Endothelial cell of umbilical vein (primary cell): ENCODE measurements around the gene NKAIN4. TPM values are rescaled to one million over a fixed set of nuclear protein-coding genes. Genes with fewer than 3 reads are reported as not detected.

Experiments
- BruUV-seq: library from RNA; stranded (reverse); fragments of 400-500 nt; replicated peaks from 2 replicates; lab custom pipeline; 2021; lab: Mats Ljungman, UMichigan
- CTCF ChIA-PET: fragments of 300-600, 350-600 bp; sonication (Branson Sonifier 250); formaldehyde crosslinking; loops from one replicate; lab custom pipeline; 2021; ENCODE audit warnings: antibody characterized with exemption, inconsistent platforms; lab: Charles Lee
- POLR2A ChIA-PET: fragments of 300-600, 350-600 bp; sonication (Branson Sonifier 250); formaldehyde crosslinking; loops from one replicate; lab custom pipeline; 2021; ENCODE audit warnings: antibody characterized with exemption, inconsistent platforms; lab: Charles Lee
- DNase-seq: peaks from one replicate; pipeline ENCODE4 v3.0.0-alpha.2; 2011; ENCODE audit warnings: low read depth, low spot score
- FAIRE-seq: peaks from 2 replicates; lab custom pipeline; 2011; peaks lifted over from hg19 to GRCh38; lab: Jason Lieb, UNC
- H2AFZ ChIP-seq: 2 replicates; pipeline ENCODE4 v1.6.0; 2012; ENCODE audit warnings: low read depth, low read length, control low read depth, inconsistent platforms
- H3K27ac ChIP-seq: 2 replicates; pipeline ENCODE4 v1.5.1; 2011; ENCODE audit warnings: low read depth, mild to moderate bottlenecking, control low read depth, low read length, moderate library complexity; ENCODE audit not compliant: insufficient read depth
- H3K27me3 ChIP-seq, 2 experiments: 2 replicates each; pipeline versions ENCODE4 v1.6.0 to v1.6.1; 2011; ENCODE audit warnings: low read length in 2 of 2, mixed read lengths in 1 of 2; ENCODE audit not compliant: control insufficient read depth in 2 of 2, insufficient read depth in 2 of 2
- H3K36me3 ChIP-seq, 2 experiments: 2 replicates in 1 of 2; 3 replicates in 1 of 2; pipeline ENCODE4 v1.5.1; 2011; ENCODE audit warnings: low read length in 2 of 2, mild to moderate bottlenecking in 1 of 2, moderate library complexity in 1 of 2; ENCODE audit not compliant: control insufficient read depth in 2 of 2, insufficient read depth in 2 of 2; ENCODE audit errors: extremely low read depth in 1 of 2
- H3K4me1 ChIP-seq: 3 replicates; pipeline ENCODE4 v1.5.1; 2011; ENCODE audit warnings: mild to moderate bottlenecking, low read length; ENCODE audit not compliant: control insufficient read depth, insufficient read depth; ENCODE audit errors: extremely low read depth
- H3K4me2 ChIP-seq: 2 replicates; pipeline ENCODE4 v1.6.1; 2011; ENCODE audit warnings: low read length, control low read depth, mixed read lengths; ENCODE audit not compliant: insufficient read depth
- H3K4me3 ChIP-seq, 3 experiments: fragments of 200-600 bp in 1 of 3; sonication (generic), shearing (Covaris generic) in 1 of 3; replicated peaks in 1 of 3; 2 replicates each; pipeline ENCODE4 v1.5.1; 2011 to 2016; ENCODE audit warnings: control low read depth in 3 of 3, low read length in 3 of 3, mild to moderate bottlenecking in 2 of 3, inconsistent platforms in 1 of 3, low read depth in 1 of 3, moderate library complexity in 1 of 3; ENCODE audit not compliant: insufficient read depth in 1 of 3
- H3K79me2 ChIP-seq: 2 replicates; pipeline ENCODE4 v1.6.0; 2012; ENCODE audit warnings: low read length, inconsistent platforms; ENCODE audit not compliant: control insufficient read depth, insufficient read depth
- H3K9ac ChIP-seq: replicated peaks from 2 replicates; pipeline ENCODE3; 2011; ENCODE audit warnings: low read length, control low read depth; ENCODE audit not compliant: insufficient read depth; ENCODE audit errors: extremely low read depth
- H3K9me1 ChIP-seq: replicated peaks from 3 replicates; pipeline ENCODE4 v1.6.0; 2011; ENCODE audit warnings: mild to moderate bottlenecking, low read length; ENCODE audit not compliant: control insufficient read depth, insufficient read depth; ENCODE audit errors: extremely low read depth
- H3K9me3 ChIP-seq: replicated peaks from 2 replicates; pipeline ENCODE4 v1.5.1; 2012; ENCODE audit warnings: low read length, inconsistent platforms; ENCODE audit not compliant: control insufficient read depth, insufficient read depth
- H4K20me1 ChIP-seq: replicated peaks from 2 replicates; pipeline ENCODE3; 2011; ENCODE audit warnings: mild to moderate bottlenecking, low read length; ENCODE audit not compliant: control insufficient read depth, insufficient read depth; ENCODE audit errors: extremely low read depth
- CTCF ChIP-seq, 2 donors: IDR thresholded peaks; 1 replicate in 1 of 2; 2 replicates in 1 of 2; pipeline ENCODE4 v1.5.1; 2011; ENCODE audit warnings: low read length in 2 of 2, mild to moderate bottlenecking in 2 of 2, moderate library complexity in 2 of 2, control low read depth in 1 of 2, inconsistent platforms in 1 of 2, low read depth in 1 of 2; ENCODE audit not compliant: insufficient read depth in 1 of 2; ENCODE audit errors: extremely low read depth in 1 of 2
- EZH2 ChIP-seq: IDR thresholded peaks from 2 replicates; pipeline ENCODE4 v1.6.1; 2012; ENCODE audit warnings: borderline replicate concordance, low read depth, mild to moderate bottlenecking, moderate library complexity, low read length, inconsistent platforms; ENCODE audit not compliant: severe bottlenecking
- FOS ChIP-seq: IDR thresholded peaks from 2 replicates; pipeline ENCODE4 v1.6.1; 2011; ENCODE audit warnings: mild to moderate bottlenecking, low read length, moderate library complexity, borderline replicate concordance; ENCODE audit not compliant: insufficient read depth
- GATA2 ChIP-seq: IDR thresholded peaks from 2 replicates; pipeline ENCODE4 v1.7.0; 2011; ENCODE audit warnings: low read depth, mild to moderate bottlenecking, moderate library complexity, mixed read lengths, low read length; ENCODE audit not compliant: insufficient read length, insufficient read depth
- JUN ChIP-seq: IDR thresholded peaks from 2 replicates; pipeline ENCODE4 v1.6.1; 2011; ENCODE audit warnings: borderline replicate concordance, low read depth; ENCODE audit not compliant: insufficient read length, insufficient read depth
- MAX ChIP-seq: IDR thresholded peaks from 2 replicates; pipeline ENCODE4 v1.6.1; 2011; ENCODE audit not compliant: insufficient read depth, insufficient read length
- MYC ChIP-seq: IDR thresholded peaks from one replicate; pipeline ENCODE4 v1.6.1; 2011; ENCODE audit warnings: mild to moderate bottlenecking, low read depth, low read length
- POLR2A ChIP-seq: IDR thresholded peaks from 2 replicates; pipeline ENCODE4 v1.6.1; 2012; ENCODE audit warnings: low read depth, mild to moderate bottlenecking, control low read depth, low read length
- POLR2AphosphoS5 ChIP-seq: IDR thresholded peaks from 2 replicates; pipeline ENCODE4 v1.6.1; 2012; ENCODE audit warnings: low read depth, mild to moderate bottlenecking, control low read depth, low read length, moderate library complexity; ENCODE audit not compliant: insufficient read depth
- dilution Hi-C: fragments of 300-500 bp; cut with MboI; formaldehyde crosslinking; loops from one replicate; pipeline ENCODE4 v1.15.0; 2019; ENCODE audit warnings: low sequenced_read_pairs; ENCODE audit not compliant: extremely low pct_ligation_motif_present
- intact Hi-C: fragments of 100-400 bp; cut with micrococcal nuclease; formaldehyde crosslinking; loops from one replicate; pipeline ENCODE4 v1.10.0; 2022
- polyA plus RNA-seq, 4 experiments: library from polyadenylated mRNA; depleted of rRNA in 3 of 4; stranded (reverse) in 3 of 4; unstranded in 1 of 4; fragments of >200 nt; gene quantifications; 2 replicates each; pipeline versions ENCODE4 v1.2.1 to v1.2.3, GENCODE V29; 2011 to 2012; ENCODE audit warnings: missing spikeins in 1 of 4
- total RNA-seq: library from RNA; stranded (reverse); gene quantifications from 2 replicates; pipeline ENCODE4 v1.2.3, GENCODE V29; 2021

The NKAIN4 gene
- total and polyA plus RNA-seq, 2 donors (not counting 3 experiments of a cell fraction or from before 2014, with no cell fraction given) = 0.04 TPM; not detected in 1

- no peak overlapping the region for H3K27ac ChIP-seq
- intact Hi-C loops (loop anchor here (5.0 kb wide), 1 partner anchor 71 kb away; the partner anchor contains the start of gene COL20A1), dilution Hi-C loops (no loop called here)
- no peaks in the 10 kb centered on the region for H3K9me1 ChIP-seq
- no peak for TF ChIP-seq JUN
- no peak for TF ChIP-seq FOS
- TF ChIP-seq MYC = no peak
- no peak for TF ChIP-seq CTCF (IDR thresholded peaks at IDR 0.05; ENCODE audit: extremely low read depth in 1 of 2, insufficient read depth in 1 of 2, low read depth in 1 of 2, low read length in 2 of 2)
- no peak for TF ChIP-seq POLR2AphosphoS5
- no peak for TF ChIP-seq MAX
- no peak for TF ChIP-seq EZH2
- TF ChIP-seq POLR2A = no peak
- no peak for TF ChIP-seq GATA2
- H3K4me1 ChIP-seq = peaks cover 4% of the 10 kb centered on the region
- ChIA-PET CTCF (interaction anchor here (1.1 to 3.1 kb wide), 4 partner anchors 10 to 74 kb away, joined by 3 to 11 read pairs (median 6); no protein-coding TSS in a partner anchor), POLR2A (no interaction called here)
- no peak overlapping the region for H3K9ac ChIP-seq
- H3K9me3 ChIP-seq = no peaks in the 10 kb centered on the region
- no peaks in the 10 kb centered on the region for H3K79me2 ChIP-seq
- FAIRE-seq (no peak), DNase-seq (no peak)
- no peaks in the 10 kb centered on the region for H3K36me3 ChIP-seq
- no TSS peak for BruUV-seq
- no peaks in the 10 kb centered on the region for H3K27me3 ChIP-seq
- no peak overlapping the region for H3K4me3 ChIP-seq
- H2AFZ ChIP-seq = no peak overlapping the region
- H3K4me2 ChIP-seq = no peak overlapping the region
- no peaks in the 10 kb centered on the region for H4K20me1 ChIP-seq
Observed at GRCh38 chr20:63220696-63221399, 33.4 kb downstream of the NKAIN4 start.
